ENCODE results near the gene BCL11A. TPM values are rescaled to one million over a fixed set of nuclear protein-coding genes. Genes with fewer than 3 reads are reported as not detected.

BCL11A gene
- total RNA-seq, 1 experiment from 2014 or later: 91.4 TPM

GRCh38 chr2:60513191-60513590, 40.3 kb downstream of the BCL11A start:
- Histone ChIP-seq H2BK120ac (ENCODE audit: low read depth, low read length, poor library complexity, severe bottlenecking) (no peak overlapping the region), H4K8ac (replicated peaks; ENCODE audit: insufficient read length, low read depth, low read length) (no peak overlapping the region), H3K27ac (ENCODE audit: insufficient read length, low read depth, low read length) (no peak overlapping the region), H2BK5ac (ENCODE audit: insufficient read length, low read length) (no peak overlapping the region), H3T11ph (ENCODE audit: low read length) (no peak overlapping the region), H2BK20ac (ENCODE audit: low read depth, low read length, poor library complexity, severe bottlenecking) (no peak overlapping the region), H3K9ac (ENCODE audit: extremely low read depth, insufficient read length, low read length) (no peak overlapping the region), H3K23ac (ENCODE audit: insufficient read length, low read depth, low read length) (no peak overlapping the region), H3K18ac (ENCODE audit: insufficient read length, low read depth, low read length) (no peak overlapping the region), H3K9me3 (ENCODE audit: control insufficient read depth, low read depth, low read length) (no peaks in the 10 kb centered on the region), H4K20me1 (ENCODE audit: control insufficient read depth, insufficient read depth, insufficient read length) (no peaks in the 10 kb centered on the region), H3K56ac (ENCODE audit: insufficient read length, low read depth, low read length) (no peak overlapping the region), H2BK12ac (ENCODE audit: insufficient read length, low read depth, low read length) (no peak overlapping the region), H3K27me3 (ENCODE audit: insufficient read depth, low read length) (no peaks in the 10 kb centered on the region), H3K4ac (ENCODE audit: low read depth, low read length) (no peak overlapping the region), H2AK5ac (ENCODE audit: insufficient read length, low read length) (no peak overlapping the region), H3K79me1 (ENCODE audit: insufficient read depth, low read depth, low read length, poor library complexity, severe bottlenecking) (peaks cover 18% of the 10 kb centered on the region), H3K4me2 (ENCODE audit: insufficient read depth, insufficient read length, low read length) (no peak overlapping the region), H3K23me2 (ENCODE audit: insufficient read length, low read depth, low read length, poor library complexity, severe bottlenecking) (peaks cover 4% of the 10 kb centered on the region), H3K14ac (ENCODE audit: insufficient read depth, low read length) (no peak overlapping the region), H4K91ac (ENCODE audit: insufficient read length, low read depth, low read length) (no peak overlapping the region), H4K5ac (ENCODE audit: insufficient read length, low read depth, low read length) (no peak overlapping the region), H2BK15ac (ENCODE audit: low read depth, low read length) (no peak overlapping the region), H3K79me2 (ENCODE audit: insufficient read depth, low read length) (peaks cover 30% of the 10 kb centered on the region; the same call in 1 of the 2 replicates), H2AFZ (ENCODE audit: low read length) (no peak overlapping the region), H3K4me1 (ENCODE audit: insufficient read depth, low read length) (peaks cover 48% of the 10 kb centered on the region)
- Mint-ChIP-seq H3K27ac (peak overlapping the region in 2 of 3 experiments; percentile 42 to 43; a peak in 3 of 7 replicates), H3K27me3 (ENCODE audit: low read depth) (no peaks in the 10 kb centered on the region), H3K36me3 (ENCODE audit: insufficient read depth in 1 of 3, low read depth in 3 of 3) (peaks cover 6 to 45% (median 34%) of the 10 kb centered on the region in 3 experiments; a peak in 6 of 7 replicates), H3K4me1 (peaks cover 85 to 92% of the 10 kb centered on the region in 2 experiments), H3K4me3 (peak overlapping the region in 1 of 2 experiments; percentile 3; a peak in 1 of 5 replicates), H3K9me3 (no peaks in the 10 kb centered on the region)
- DNase-seq: peak; percentile 15
- TF ChIP-seq CTCF (conservative IDR thresholded peaks at IDR 0.05): no peak
- WGBS (ENCODE audit: extremely low coverage, insufficient read length, low lambda C conversion rate): no CpG with 5 or more reads among the region's 5 CpGs
